HEK293 (cell line): ENCODE measurements around the gene COL17A1.

Experiments used
- CTCF ChIP-seq: fragments of 450-650 bp; formaldehyde crosslinking; IDR thresholded peaks from 2 replicates; pipeline ENCODE4 v1.5.1; 2016; ENCODE audit warnings: missing biosample characterization, missing genetic modification characterization
- INSM2 ChIP-seq: fragments of 450-650 bp; formaldehyde crosslinking; IDR thresholded peaks from 2 replicates; pipeline ENCODE4 v1.5.1; 2016; ENCODE audit warnings: missing biosample characterization, missing genetic modification characterization
- KLF16 ChIP-seq: fragments of 450-650 bp; formaldehyde crosslinking; IDR thresholded peaks from 2 replicates; pipeline ENCODE4 v1.5.1; 2017; ENCODE audit warnings: missing biosample characterization, missing genetic modification characterization
- MYNN ChIP-seq: fragments of 450-650 bp; formaldehyde crosslinking; IDR thresholded peaks from 2 replicates; pipeline ENCODE4 v1.5.1; 2016; ENCODE audit warnings: missing biosample characterization, missing genetic modification characterization, borderline replicate concordance
- SALL2 ChIP-seq: fragments of 450-650 bp; formaldehyde crosslinking; IDR thresholded peaks from 2 replicates; pipeline ENCODE4 v1.5.0; 2017; ENCODE audit warnings: missing biosample characterization, mild to moderate bottlenecking, missing genetic modification characterization, borderline replicate concordance
- TCF7L2 ChIP-seq: IDR thresholded peaks from 2 replicates; pipeline ENCODE4 v1.6.1; 2011; ENCODE audit warnings: low read depth, mild to moderate bottlenecking, inconsistent platforms, low read length, moderate library complexity, borderline replicate concordance
- ZBTB7A ChIP-seq: fragments of 450-650 bp; formaldehyde crosslinking; IDR thresholded peaks from 2 replicates; pipeline ENCODE4 v1.5.1; 2016; ENCODE audit warnings: low read depth, missing biosample characterization, missing genetic modification characterization
- ZNF121 ChIP-seq: fragments of 450-650 bp; formaldehyde crosslinking; IDR thresholded peaks from 2 replicates; pipeline ENCODE4 v1.5.1; 2016; ENCODE audit warnings: missing biosample characterization, missing genetic modification characterization
- ZNF146 ChIP-seq: fragments of 450-650 bp; formaldehyde crosslinking; IDR thresholded peaks from 2 replicates; pipeline ENCODE4 v1.5.1; 2016; ENCODE audit warnings: missing biosample characterization, missing genetic modification characterization
- ZNF792 ChIP-seq: fragments of 450-650 bp; formaldehyde crosslinking; IDR thresholded peaks from 2 replicates; pipeline ENCODE4 v1.5.1; 2016; ENCODE audit warnings: missing biosample characterization, missing genetic modification characterization
- TF ChIP-seq, protein P1 (sequence below): fragments of 450-650 bp; formaldehyde crosslinking; IDR thresholded peaks from 2 replicates; pipeline ENCODE4 v1.5.1; 2016; ENCODE audit warnings: missing biosample characterization, missing genetic modification characterization
- TF ChIP-seq, protein P2 (sequence below): fragments of 450-650 bp; formaldehyde crosslinking; IDR thresholded peaks from 2 replicates; pipeline ENCODE4 v1.5.1; 2016; ENCODE audit warnings: missing biosample characterization, missing genetic modification characterization

DNA sequence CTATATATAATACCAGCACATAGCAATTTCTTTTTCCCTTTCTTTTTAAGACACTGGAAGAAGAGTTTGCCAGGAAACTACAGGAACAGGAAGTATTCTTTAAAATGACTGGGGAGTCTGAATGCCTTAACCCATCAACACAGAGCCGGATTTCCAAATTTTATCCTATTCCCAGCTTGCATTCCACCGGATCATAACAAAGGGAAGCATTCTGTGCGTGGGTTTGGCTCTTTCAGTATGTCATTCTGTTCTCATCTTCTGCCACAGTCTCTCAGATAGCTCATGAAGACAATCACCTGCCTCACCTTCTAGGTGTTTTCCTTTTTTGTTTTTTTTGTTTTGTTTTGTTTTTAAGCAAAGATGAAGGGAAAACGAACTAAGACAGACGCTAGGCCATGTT, 60.2 kb downstream of the COL17A1 start:
- TF ChIP-seq INSM2 (tag by site-specific recombination) (no peak), MYNN (tag by site-specific recombination) (no peak), CTCF (tag by site-specific recombination) (no peak), ZNF792 (tag by site-specific recombination) (no peak), ZNF146 (tag by site-specific recombination) (no peak), SALL2 (tag by site-specific recombination) (no peak), KLF16 (tag by site-specific recombination) (no peak), ZBTB7A (tag by site-specific recombination) (no peak), TCF7L2 (no peak), ZNF121 (tag by site-specific recombination) (no peak)
- TF ChIP-seq, protein P1, sequence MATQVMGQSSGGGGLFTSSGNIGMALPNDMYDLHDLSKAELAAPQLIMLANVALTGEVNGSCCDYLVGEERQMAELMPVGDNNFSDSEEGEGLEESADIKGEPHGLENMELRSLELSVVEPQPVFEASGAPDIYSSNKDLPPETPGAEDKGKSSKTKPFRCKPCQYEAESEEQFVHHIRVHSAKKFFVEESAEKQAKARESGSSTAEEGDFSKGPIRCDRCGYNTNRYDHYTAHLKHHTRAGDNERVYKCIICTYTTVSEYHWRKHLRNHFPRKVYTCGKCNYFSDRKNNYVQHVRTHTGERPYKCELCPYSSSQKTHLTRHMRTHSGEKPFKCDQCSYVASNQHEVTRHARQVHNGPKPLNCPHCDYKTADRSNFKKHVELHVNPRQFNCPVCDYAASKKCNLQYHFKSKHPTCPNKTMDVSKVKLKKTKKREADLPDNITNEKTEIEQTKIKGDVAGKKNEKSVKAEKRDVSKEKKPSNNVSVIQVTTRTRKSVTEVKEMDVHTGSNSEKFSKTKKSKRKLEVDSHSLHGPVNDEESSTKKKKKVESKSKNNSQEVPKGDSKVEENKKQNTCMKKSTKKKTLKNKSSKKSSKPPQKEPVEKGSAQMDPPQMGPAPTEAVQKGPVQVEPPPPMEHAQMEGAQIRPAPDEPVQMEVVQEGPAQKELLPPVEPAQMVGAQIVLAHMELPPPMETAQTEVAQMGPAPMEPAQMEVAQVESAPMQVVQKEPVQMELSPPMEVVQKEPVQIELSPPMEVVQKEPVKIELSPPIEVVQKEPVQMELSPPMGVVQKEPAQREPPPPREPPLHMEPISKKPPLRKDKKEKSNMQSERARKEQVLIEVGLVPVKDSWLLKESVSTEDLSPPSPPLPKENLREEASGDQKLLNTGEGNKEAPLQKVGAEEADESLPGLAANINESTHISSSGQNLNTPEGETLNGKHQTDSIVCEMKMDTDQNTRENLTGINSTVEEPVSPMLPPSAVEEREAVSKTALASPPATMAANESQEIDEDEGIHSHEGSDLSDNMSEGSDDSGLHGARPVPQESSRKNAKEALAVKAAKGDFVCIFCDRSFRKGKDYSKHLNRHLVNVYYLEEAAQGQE (tag by site-specific recombination): no peak
- TF ChIP-seq, protein P2, sequence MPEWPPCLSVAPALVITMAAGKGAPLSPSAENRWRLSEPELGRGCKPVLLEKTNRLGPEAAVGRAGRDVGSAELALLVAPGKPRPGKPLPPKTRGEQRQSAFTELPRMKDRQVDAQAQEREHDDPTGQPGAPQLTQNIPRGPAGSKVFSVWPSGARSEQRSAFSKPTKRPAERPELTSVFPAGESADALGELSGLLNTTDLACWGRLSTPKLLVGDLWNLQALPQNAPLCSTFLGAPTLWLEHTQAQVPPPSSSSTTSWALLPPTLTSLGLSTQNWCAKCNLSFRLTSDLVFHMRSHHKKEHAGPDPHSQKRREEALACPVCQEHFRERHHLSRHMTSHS (tag by site-specific recombination): no peak
